Heart right ventricle (tissue), 16 donors: Measurements from ENCODE around the gene SPAM1. TPM values are rescaled to one million over a fixed set of nuclear protein-coding genes. Genes with fewer than 3 reads are reported as not detected.

Experiments used
- ATAC-seq, 8 donors: fragments of 200-7000 bp; cut with Tn5 transposase; one replicate each; pipeline ENCODE4 v1.9.1; 2020; ENCODE audit warnings: mild to moderate bottlenecking in 8 of 8, moderate library complexity in 8 of 8, moderate number of reproducible peaks in 1 of 8
- DNase-seq, 2 donors: peaks; one replicate each; pipeline ENCODE4 v3.0.0-alpha.2; 2020
- H3K27ac ChIP-seq, 10 donors: fragments of 200-600 bp; sonication (generic) in 2 of 10; one replicate each; pipeline versions ENCODE4 v1.5.0 to v1.8.0; 2020 to 2022; ENCODE audit warnings: mild to moderate bottlenecking in 3 of 10
- H3K27me3 ChIP-seq, 7 donors: fragments of 200-600 bp; one replicate each; pipeline ENCODE4 v1.8.0; 2021 to 2022; ENCODE audit warnings: mild to moderate bottlenecking in 2 of 7
- H3K36me3 ChIP-seq, 9 donors: fragments of 200-600 bp; sonication (generic) in 1 of 9; one replicate each; pipeline versions ENCODE4 v1.5.0 to v1.8.0; 2020 to 2022; ENCODE audit warnings: mild to moderate bottlenecking in 2 of 9
- H3K4me1 ChIP-seq, 9 donors: fragments of 200-600 bp; sonication (generic) in 1 of 9; one replicate each; pipeline versions ENCODE4 v1.5.0 to v1.8.0; 2020 to 2022; ENCODE audit warnings: mild to moderate bottlenecking in 4 of 9
- H3K4me3 ChIP-seq, 10 donors: fragments of 200-600 bp; sonication (generic) in 2 of 10; one replicate each; pipeline versions ENCODE4 v1.5.0 to v1.8.0; 2020 to 2022; ENCODE audit warnings: mild to moderate bottlenecking in 7 of 10, moderate library complexity in 2 of 10
- H3K9me3 ChIP-seq, 11 donors: fragments of 200-600 bp in 10 of 11; sonication (generic) in 2 of 11; one replicate each; pipeline versions ENCODE4 v1.5.0 to v1.8.0; 2013 to 2022; ENCODE audit warnings: mild to moderate bottlenecking in 2 of 11, control low read depth in 1 of 11, moderate library complexity in 1 of 11
- WGBS, 2 donors: extraction: QIAGEN DNeasy Blood & Tissue Kit; methylation state at CpG; one replicate each; pipeline ENCODE4 v1.1.7; 2013; ENCODE audit warnings: inconsistent platforms in 1 of 2; 5-methylcytosine and 5-hydroxymethylcytosine counted together
- intact Hi-C, 10 donors: fragments of 100-400 bp; cut with DNase I; formaldehyde crosslinking; loops; one replicate each; pipeline versions ENCODE4 v1.11.1 to v1.14.2; 2022
- polyA plus RNA-seq, 2 donors: library from polyadenylated mRNA; stranded (reverse); fragments of 200-250 nt; gene quantifications; one replicate each; pipeline ENCODE4 v1.2.3, GENCODE V29; 2013
- total RNA-seq, 10 donors: library from RNA; stranded (reverse); fragmentation: NEBNext Ultra II Directional in 3 of 10; extraction: Animal tissue kit (Norgen Biotek cat#: 25700) in 3 of 10; gene quantifications; one replicate each; pipeline versions ENCODE4 v1.2.1 to v1.2.4, GENCODE V29; 2021 to 2023
- TF ChIP-seq, protein P1 (sequence below), 9 donors: fragments of 200-600 bp; sonication (generic) in 2 of 9; IDR thresholded peaks; one replicate each; pipeline versions ENCODE4 v1.5.0 to v1.8.0; 2021 to 2022; ENCODE audit warnings: antibody characterized with exemption in 9 of 9, mild to moderate bottlenecking in 5 of 9, moderate library complexity in 1 of 9
- donor health status: Arrhythmogenic right ventricular cardiomyopathy.
- donor health status: ischemic (EF 13 %, LVEDD 7.1; RV severe dilation, severe dysfunction).
- donor health status: healthy with polysubstance abuse.
- donor health status: DM: no; HTN: yes; CAD: no.
- donor health status: DM: no; HTN: no; CAD: no.
- donor health status: ischemic (EF 25% LVEDD 6.9; RV normal size, moderate dysfunction).
- donor health status: ischemic (EF 25% LVEDD 5.7; RV mildly dilated, moderate dysfunction).
- donor health status: healthy.
- donor health status: DM: yes; HTN: yes; CAD: no.
- donor health status: Ischemic cardiomyopathy.
- donor health status: ischemic (EF 35%, LVEDD 5.7; RV mildly dilated, moderate dysfunction).
- donor health status: nonischemic (EF 11% LVEDD 7.7; RV severe dilation, severe dysfunction).
- donor health status: DM: yes; HTN: yes; CAD: no.
- donor health status: PGD.
- donor health status: ischemic (EF 29% LVEDD 5.4; RV normal size, mild dysfunction).
- donor health status: nonischemic (EF 23%, LVEDD 6.1; RV moderate dilation, normal function).

Gene SPAM1
- total and polyA plus RNA-seq, 12 donors: 0.32 TPM; not detected in 11

DNA sequence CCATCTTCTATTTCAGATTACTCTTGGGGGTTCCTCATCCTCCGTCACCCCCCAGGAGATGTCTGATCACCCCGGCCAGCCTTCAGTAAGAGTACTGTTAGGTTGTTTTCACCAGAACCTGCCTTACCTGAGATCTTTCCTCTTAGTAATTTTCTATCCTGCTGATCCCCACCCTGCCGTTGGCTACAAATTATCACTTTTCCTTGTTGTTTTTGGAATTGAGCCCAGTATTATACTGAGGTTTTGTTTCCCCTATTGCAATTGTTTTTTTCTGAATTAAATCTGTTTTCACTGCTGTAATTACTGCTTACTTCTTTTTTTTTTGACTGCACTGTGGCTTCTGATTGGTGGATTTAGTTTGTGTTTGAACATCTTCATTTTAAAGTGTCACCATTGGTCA lies 14.7 kb downstream of the SPAM1 start:
- Histone ChIP-seq H3K4me1 (no peaks in the 10 kb centered on the region), H3K27ac (no peak overlapping the region), H3K4me3 (no peak overlapping the region), H3K36me3 (no peaks in the 10 kb centered on the region), H3K9me3 (peaks cover 0 to 18% (median 3%) of the 10 kb centered on the region in 11 donors), H3K27me3 (no peaks in the 10 kb centered on the region)
- ATAC-seq (no peak), DNase-seq (no peak)
- intact Hi-C loops: no loop called here
- TF ChIP-seq, protein P1, sequence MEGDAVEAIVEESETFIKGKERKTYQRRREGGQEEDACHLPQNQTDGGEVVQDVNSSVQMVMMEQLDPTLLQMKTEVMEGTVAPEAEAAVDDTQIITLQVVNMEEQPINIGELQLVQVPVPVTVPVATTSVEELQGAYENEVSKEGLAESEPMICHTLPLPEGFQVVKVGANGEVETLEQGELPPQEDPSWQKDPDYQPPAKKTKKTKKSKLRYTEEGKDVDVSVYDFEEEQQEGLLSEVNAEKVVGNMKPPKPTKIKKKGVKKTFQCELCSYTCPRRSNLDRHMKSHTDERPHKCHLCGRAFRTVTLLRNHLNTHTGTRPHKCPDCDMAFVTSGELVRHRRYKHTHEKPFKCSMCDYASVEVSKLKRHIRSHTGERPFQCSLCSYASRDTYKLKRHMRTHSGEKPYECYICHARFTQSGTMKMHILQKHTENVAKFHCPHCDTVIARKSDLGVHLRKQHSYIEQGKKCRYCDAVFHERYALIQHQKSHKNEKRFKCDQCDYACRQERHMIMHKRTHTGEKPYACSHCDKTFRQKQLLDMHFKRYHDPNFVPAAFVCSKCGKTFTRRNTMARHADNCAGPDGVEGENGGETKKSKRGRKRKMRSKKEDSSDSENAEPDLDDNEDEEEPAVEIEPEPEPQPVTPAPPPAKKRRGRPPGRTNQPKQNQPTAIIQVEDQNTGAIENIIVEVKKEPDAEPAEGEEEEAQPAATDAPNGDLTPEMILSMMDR (IDR thresholded peaks at IDR 0.05): no peak
- WGBS, 2 donors: 56 to 58% methylated on average over 3 of the region's 3 CpGs

DNA sequence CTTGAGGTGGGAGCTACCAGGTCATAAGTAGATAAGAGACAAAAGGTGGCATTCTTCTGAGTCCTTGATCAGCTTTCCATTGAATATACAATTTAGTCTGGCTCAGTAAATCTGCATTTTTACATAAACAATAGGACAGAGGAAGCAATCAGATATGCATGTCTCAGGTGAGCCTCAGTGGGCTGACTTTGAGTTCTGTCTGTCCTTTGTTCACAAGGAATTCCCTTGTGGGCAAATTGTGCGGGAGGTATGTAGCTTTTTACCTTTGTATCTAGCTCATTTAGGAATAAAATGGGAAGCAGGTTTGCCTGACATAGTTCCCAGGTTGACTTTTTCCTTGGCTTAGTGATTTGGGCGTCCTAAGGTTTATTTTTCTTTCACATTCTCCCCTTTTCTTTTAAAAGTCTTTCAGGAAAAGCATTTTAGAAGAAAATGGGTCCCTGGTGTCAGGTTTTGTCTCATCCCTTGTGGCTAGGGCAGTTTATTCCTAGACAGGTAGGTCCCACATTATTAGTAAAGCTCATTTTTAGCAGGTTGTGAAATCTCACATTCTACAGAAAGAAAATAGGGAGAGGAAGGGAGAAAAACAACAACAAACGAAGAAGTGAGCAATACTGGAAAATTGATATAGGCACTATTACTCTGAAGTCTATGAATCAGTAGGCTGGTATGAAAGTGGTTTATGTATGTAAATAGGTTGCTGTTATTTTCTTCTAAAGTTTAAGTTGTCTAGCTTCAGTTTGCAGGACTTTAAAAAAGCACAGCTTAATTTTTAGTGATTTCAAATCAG lies 16.5 kb downstream of the SPAM1 start:
- DNase-seq (no peak), ATAC-seq (no peak)
- WGBS, 2 donors: 84 to 85% methylated on average over 3 of the region's 3 CpGs
- TF ChIP-seq, protein P1 (IDR thresholded peaks at IDR 0.05): no peak
- intact Hi-C loops: no loop called here
- Histone ChIP-seq H3K27me3 (no peaks in the 10 kb centered on the region), H3K4me1 (no peaks in the 10 kb centered on the region), H3K36me3 (no peaks in the 10 kb centered on the region), H3K4me3 (no peak overlapping the region), H3K9me3 (peaks cover 0 to under 1% (median 0%) of the 10 kb centered on the region in 11 donors), H3K27ac (no peak overlapping the region)

DNA sequence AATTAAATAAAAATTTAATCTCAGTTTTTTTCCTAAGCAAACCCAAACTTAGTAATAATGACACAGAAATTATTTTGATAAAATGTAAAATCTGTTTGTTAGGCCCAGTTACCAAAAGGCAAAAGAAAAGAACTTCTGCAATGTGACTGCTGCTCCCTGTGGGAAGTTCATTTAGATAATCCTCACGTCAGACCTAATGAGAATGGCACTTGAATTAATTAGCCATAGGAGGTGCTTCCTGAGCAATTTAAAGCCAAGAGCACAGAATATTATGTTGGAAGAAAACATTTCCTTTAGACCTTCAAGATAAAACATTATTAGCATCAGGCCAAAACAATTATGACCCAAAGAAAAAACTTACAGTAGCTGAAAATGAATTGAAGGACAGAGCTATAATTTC lies 19.4 kb downstream of the SPAM1 start:
- no peak overlapping the region for H3K4me3 ChIP-seq
- H3K4me1 ChIP-seq: no peaks in the 10 kb centered on the region
- no peaks in the 10 kb centered on the region for H3K9me3 ChIP-seq
- DNase-seq (no peak), ATAC-seq (no peak)
- no peaks in the 10 kb centered on the region for H3K27me3 ChIP-seq
- WGBS, 2 donors: 20 to 26% methylated on average over 1 of the region's 1 CpG
- no peak overlapping the region for H3K27ac ChIP-seq
- H3K36me3 ChIP-seq: no peaks in the 10 kb centered on the region
- intact Hi-C loops: no loop called here
- TF ChIP-seq, protein P1 (IDR thresholded peaks at IDR 0.05): no peak

DNA sequence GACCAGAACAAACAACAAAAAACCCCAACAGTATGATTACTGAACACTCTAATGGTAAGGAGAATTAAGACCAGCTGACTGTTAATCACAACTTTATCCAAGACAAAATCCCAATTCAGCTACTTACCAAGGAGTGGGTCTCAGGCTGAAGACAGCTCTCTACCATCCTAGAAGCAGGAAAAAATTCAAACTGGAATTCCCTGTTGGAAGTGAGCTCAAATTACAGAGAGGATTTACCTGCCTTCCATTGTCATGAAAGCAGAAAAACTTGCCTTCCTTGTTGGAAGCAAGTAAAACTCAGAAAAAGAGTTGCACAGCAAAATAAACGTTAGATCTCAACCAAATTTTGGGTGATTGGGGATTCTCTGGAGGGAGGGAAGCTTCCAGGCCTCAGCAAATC lies 20.9 kb downstream of the SPAM1 start:
- no peaks in the 10 kb centered on the region for H3K4me1 ChIP-seq
- DNase-seq (no peak), ATAC-seq (no peak)
- 60 to 62% methylated on average over 1 of the region's 1 CpG for WGBS, 2 donors
- no peaks in the 10 kb centered on the region for H3K27me3 ChIP-seq
- TF ChIP-seq, protein P1 (IDR thresholded peaks at IDR 0.05): no peak
- H3K27ac ChIP-seq: no peak overlapping the region
- no peaks in the 10 kb centered on the region for H3K9me3 ChIP-seq
- no peaks in the 10 kb centered on the region for H3K36me3 ChIP-seq
- intact Hi-C loops: no loop called here
- H3K4me3 ChIP-seq: no peak overlapping the region
